Cerebellar nuclear complex (tissue), 1 donor: ENCODE measurements around the gene TRMT2A.
A peak's percentile ranks its signal among the peaks of the same experiment; 100 is the strongest.

Experiments used
- DNase-seq, 2 experiments: peaks; one replicate each; lab custom pipeline; 2025; lab: John Stamatoyannopoulos, UW

The TRMT2A gene

DNA sequence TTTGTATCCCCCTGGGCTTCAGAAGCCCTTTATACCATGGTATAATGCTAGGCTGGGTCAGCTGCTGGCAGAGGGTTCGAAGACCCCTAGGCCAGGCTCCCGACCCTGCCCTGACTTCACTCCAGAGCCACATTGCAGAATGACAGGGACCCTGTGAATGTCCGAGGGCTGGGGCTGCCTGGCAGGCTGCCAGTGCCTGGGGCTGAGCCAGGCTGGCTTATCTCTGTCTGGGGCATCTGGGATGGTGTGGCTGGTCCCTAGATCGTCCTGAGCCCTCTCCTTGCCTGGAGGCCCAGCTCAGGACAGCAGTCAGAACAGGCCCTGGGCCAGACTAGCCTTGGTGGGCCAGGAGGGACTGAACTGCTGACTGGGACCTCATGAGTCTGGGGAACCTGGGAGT, 18.2 kb upstream of the TRMT2A start:
- DNase-seq = no peak

DNA sequence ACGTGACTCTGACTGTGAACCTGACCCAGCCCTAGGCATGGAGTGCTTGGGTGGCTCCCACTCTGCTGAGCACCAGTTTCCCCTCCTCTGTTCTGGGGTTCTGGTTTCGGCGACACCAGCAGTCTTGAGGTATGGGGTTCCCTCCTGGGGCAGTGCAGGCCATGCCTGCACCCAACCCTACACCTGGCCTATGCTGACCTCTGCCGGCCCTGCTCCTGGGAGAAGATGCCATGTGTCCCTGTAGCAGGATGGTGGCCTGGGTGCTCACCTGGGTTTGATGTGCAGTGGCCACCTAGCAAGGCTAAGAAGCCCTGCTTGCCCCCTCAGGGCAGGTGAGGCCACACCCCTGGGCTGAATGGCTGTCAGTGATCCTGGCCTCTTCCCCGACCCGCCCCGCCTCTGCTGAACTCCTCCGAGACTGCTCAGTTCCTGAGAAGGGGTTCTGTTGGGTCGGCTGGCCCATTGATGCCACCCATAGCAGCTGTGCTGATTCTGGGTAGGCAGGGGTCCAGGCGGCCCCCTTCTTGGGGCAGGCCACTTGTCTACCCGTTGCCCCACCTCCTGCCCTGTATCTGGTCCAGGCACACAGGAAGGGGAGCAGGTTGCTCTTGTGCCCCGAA, 17.0 kb upstream of the TRMT2A start:
- no peak for DNase-seq

DNA sequence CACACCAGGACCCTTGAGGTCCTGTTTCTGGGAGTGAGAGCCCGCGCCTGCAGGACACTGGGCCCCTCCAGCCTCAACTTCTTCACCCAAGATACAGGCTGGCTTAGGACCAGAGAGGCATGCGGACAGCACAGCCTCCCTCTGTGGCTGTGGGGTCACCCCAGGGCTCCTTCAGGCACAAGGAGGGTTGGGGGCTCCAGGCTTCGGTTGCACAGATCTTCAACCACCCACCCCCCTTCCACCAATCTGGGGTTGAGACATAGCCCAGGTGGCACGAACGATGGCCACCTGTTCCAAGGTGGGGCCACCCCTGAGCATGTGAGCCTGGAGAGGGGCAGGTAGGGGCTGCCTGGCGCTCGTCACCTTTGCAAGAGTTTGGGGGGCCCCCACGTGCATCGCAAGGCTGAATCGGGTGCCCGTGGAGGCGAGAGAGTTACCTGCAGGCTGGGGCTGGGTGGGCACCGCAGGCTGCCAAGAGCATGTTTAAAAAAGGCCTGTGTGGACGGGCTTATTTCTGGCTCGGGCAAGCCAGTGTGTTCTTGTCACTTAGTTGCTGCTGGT, 15.7 kb upstream of the TRMT2A start:
- DNase-seq = no peak

DNA sequence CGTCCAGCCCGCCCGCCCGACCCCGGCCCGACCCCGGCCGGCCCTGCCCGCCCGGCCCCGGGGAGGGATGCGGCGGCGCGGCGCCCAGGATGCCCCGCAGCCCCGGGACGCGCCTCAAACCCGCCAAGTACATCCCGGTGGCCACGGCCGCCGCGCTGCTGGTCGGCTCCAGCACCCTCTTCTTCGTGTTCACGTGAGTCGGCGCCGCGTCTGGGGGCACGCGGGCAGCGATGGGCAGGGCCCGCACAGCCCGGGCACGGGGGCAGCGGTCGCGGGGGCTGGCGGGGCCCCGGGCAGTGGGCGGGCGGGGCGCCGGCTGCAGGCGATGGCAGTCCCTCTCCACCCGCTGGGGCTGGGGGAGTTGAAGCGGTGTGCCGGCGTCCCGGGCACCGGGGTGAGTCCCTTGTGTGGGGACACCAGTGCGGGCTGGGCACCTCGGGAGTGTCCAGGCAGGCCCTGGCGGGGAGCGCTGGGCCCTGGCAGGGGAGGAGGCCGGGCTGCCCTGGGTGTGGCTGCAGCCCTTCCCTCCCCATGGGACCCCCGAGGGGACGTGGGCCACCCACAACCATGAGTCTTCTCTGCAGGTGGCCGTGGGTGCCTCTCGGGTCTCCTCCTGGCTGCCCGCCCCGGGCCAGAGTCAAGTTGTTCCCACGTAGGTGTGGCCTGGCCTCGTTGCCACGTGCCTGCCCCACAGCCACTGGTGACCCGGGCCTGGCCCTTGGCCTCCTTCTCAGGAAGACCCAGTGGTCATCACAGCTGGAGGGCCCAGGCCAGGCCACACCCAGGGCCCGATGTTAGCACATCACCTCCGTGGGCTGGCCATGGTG, 15.0 kb upstream of the TRMT2A start:
- DNase-seq = no peak

DNA sequence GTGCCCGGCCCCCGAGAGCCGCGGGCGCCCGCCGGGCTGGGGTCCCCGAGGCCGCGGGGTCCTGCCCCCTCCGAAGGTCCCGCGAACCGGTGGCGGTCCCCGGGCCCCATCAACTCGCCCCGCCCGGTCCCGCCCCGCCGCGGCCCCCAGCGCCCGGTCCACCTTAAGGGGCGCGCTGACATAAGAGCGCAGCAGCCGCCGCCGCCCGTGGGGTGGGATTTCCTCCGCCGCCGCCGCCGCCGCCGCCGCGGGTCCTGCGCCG, 14.5 kb upstream of the TRMT2A start, which contains the start of gene ZDHHC8:
ZDHHC8 (plus strand) TSS at position 208 of the 262 bp plus-strand sequence. CDS start 144 bp downstream, outside the sequence.
- DNase-seq = no peak

DNA sequence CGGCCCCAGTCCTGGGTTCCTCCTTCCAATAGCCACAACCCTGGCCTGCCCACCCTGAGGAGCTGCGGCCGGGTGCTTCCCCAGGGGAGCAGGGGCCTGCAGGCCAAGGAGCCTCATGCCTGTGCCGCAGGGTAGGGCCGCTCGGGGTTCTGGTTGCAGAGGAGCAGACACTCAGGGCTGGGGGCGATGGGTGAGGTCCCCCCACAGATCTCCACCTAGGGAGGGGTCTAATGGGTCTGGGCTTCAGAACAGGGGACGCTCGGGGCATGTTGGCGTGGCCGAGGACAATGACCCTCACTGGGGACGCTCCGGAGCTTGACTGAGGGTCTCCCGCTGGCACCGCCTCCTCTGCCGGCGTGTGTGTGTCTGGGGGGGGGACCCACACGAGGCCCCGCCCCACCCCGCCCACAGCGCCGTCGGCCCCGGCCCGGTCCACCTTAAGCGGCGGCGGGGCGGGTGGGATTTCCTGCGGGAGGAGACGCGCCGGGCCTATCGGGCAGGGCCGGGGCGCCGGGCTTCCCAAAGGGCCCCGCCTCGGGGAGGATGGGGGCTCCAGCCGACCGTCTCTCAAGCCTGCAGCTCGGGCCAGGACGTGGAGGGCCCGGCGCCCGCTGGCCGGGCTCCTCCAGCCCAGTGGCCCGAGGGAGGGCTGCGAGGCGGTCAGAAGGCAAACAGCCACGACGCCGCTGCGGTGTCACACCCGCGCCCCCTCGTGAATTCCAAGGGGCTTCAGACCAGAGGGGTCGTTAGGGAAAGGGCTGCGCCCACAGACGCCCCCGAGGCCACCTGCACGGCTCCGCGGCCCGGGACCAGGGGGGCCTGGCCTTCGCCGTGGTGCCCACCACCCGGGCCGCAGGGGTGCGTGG, 13.9 kb upstream of the TRMT2A start:
- DNase-seq = peak in 1 of 2 experiments; percentile 48

DNA sequence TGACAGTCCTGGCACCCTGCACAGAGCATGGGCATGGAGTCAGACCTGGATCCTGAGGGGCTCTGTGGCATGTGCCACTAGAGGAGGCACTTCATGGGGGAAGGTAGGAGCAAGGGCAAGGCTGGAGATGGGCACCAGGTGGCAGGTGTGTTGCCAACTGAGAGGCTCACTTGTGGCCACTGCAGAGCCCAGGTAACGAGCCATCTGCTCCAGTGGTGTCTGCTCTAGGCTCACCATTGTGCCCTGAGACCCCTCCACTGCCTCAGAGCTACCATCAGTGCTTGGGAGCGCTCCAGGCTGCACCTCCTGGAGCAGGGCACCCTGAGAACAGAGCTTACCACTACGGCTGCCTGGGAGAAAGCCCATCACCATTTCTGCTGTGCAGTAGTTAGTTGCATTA, 13.3 kb upstream of the TRMT2A start:
- no peak for DNase-seq

DNA sequence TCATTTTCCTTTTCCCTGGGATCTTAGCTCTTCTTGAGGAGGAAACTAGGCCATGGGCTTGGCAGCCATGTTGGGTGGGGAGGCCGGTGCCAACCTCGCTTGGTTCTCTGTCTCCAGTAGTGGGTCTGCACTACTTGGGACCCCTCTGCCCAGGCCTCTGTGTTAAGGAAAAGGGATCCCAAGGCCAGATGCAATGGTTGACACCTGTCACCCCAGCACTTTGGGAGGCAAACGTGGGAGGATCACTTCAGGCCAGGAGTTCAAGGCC, 12.7 kb upstream of the TRMT2A start:
- DNase-seq = no peak

DNA sequence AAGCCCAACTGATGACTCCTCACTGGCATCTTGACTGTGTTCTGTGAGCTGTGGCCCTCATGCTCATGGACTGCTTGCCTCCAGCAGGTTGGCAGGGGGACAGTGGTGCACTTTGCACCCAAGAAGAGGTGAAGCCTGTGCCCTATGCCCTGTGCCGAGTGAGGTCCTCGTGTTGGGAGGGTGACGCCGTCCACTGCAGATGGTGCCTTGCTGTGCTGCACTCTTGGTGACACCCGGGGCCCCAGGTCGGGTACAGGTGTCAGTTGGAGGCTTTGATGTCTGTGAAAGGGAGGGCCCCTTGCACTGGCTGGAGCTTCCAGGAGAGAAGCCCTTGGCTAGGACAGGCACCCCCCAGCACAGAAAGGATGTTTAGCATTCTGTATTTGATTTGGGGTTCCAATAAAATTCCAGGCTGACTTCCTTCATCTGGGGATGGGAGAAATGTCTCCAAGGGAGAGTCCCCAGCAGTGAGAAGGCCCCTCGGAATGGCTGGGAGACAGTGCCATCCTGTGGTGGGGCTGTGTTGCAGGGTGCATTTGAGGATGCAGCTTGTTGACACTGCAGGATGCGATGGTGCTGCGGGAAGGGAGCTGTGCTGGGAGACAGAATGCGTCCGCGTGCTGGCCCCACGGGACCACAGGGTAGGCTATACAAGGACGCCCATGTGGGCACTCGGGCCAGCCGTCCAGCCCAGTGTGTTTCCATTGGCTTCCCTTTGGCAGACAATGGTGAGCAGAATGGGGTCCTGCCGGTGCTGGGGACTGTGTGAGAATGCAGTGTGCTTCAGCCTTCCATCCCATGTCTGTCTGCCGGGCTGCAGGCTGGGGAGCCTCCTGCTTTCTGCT, 12.1 kb upstream of the TRMT2A start:
- DNase-seq = no peak

DNA sequence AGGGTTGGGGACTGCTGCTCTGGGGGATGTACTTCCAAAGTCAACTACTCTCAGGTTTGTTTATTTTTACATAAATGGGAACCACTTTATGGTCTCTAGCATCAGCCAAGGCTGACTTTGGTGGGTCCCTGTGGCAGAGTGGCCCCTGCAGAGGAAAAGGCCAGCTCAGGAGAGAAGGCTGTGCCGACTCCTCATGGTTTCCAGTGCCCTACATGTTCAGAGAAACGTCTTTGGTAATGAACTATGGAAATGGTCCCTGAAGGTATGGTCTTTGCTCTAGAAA, 11.5 kb upstream of the TRMT2A start:
- no peak for DNase-seq

DNA sequence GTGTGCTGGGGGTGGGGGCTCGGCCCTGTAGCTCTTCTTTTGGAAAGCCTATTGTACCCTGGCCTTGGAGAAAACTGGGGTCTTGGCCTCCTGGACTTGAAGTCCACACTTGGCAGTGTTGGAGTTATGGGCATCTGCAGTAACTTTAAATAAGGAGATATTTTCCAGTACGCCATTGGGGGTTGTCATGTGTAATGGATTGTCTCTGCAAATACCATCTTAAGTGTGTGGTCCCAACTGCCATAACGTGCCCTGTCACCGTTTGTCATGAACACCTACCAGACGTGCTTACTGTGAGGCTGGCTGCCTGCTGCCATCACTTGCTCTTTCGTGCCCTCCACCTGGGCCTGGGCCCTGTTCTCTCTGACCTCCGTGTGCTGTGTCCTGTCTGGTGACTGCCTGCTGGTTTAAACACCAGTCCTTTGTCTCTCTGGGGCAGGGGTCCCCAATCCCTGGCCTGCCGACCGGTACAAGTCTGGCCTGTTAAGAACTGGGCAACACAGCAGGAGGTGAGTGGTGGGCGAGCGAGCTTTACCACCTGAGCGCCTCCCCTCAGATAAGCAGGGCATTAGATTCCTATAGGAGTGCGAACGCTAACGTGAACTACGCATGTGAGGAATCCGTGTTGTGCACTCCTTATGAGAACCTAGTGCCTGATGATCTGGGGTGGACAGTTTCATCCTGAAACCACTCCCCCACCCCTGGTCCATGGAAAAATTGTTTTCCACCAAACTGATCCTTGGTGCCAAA, 11.0 kb upstream of the TRMT2A start:
- DNase-seq = no peak

DNA sequence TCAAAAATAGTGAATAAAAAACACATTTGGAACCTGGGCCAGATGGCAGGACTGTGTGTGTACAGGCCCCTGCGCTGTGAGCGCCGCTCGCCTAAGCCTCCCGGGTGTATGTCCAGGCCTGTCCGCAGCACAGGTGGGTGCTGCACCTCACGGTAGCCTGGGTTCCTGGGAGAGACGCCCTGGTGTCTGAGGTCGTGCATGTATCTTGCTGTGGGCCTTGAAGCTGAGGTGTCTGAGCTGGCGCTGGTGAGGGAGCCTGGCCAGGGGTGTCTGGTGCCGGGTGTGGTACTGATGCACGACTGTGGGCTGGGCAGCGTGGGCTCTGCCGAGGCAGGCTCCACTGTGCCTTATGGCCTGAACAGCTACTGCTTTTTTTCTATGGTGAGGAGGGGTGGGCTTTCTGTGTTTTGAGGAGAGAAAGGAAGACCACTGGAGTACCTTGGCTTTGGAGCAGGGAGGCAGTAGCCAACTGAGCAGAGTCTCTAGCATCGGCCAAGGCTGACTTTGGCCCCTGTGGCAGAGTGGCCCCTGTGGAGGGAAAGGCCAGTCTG, 10.4 kb upstream of the TRMT2A start:
- DNase-seq = no peak

DNA sequence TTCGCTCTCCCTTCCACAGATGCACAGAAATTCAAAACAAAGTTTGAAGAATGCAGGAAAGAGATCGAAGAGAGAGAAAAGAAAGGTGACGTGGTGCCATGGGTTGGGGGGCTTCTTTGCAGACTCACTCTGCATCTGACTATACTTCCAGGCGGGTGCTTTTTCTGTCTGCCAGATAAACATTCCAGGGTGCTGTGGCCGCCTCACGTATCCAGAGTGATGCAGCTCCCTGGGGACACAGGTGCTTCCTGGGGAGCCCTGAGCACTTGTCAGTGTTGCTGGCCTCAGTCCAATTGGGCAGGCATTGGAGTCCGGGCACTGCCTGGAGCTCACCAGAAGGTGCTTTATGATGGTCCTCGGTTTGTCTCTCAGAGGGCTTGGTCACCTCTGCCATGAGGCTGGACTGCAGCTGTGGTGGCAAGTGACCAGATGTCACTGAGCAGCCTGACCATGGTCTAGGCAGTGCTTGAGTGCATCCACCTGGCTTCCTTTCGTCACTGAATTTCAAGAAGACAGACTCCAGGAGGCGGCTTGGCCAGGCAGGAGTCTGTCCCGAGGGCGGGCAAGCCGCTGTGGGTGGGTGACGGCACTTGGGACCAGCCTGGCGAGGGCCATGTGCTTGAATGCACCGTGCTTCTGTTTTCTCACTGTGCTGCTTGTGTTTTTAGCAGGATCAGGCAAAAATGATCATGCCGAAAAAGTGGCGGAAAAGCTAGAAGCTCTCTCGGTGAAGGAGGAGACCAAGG, 9.4 kb upstream of the TRMT2A start:
- no peak for DNase-seq

DNA sequence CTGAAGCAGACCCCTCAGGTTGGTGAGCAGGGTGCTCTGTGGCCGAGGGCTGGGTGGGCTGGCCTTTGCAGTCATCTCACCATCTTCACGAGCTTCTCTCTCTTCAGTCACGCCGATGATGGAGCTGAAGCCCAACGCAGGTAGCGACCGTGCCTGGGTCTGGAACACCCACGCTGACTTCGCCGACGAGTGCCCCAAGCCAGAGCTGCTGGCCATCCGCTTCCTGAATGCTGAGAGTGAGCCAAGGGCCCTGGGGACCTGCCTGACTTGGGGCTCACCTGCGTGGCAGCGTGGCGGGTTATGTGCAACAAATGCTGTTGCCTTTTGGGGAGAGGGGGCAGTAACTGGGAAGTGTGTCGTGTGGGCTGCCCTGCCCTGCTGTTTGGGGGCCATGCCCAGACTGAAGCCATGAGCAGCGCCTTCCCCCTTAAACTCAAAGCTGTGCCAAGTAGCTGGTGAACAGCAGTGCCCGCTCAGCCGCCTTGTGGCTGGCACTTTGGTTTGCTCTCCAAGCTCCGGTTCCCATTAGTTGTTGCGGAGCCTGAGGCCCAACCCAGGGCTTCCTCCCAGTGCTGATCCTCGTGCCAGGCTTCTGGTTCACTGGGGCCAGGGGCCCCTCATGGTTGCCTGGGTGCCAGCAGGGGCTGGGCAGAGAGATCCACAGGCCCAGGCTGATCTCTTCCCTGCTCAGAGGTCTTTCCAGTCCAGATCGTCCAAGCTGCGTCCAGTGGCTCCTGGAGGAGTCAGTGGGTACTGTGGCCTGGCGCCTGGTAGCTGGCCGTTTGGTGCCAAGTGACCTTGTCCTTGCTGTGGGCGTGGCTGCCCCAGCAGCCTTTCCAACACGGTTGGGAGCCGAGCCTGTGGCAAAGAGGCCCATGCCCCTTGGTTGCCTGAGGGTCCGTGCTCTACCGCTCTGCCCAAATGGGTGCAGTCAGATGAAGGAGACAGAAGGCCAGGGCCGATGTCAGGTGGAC, 8.5 kb upstream of the TRMT2A start:
- DNase-seq = no peak

DNA sequence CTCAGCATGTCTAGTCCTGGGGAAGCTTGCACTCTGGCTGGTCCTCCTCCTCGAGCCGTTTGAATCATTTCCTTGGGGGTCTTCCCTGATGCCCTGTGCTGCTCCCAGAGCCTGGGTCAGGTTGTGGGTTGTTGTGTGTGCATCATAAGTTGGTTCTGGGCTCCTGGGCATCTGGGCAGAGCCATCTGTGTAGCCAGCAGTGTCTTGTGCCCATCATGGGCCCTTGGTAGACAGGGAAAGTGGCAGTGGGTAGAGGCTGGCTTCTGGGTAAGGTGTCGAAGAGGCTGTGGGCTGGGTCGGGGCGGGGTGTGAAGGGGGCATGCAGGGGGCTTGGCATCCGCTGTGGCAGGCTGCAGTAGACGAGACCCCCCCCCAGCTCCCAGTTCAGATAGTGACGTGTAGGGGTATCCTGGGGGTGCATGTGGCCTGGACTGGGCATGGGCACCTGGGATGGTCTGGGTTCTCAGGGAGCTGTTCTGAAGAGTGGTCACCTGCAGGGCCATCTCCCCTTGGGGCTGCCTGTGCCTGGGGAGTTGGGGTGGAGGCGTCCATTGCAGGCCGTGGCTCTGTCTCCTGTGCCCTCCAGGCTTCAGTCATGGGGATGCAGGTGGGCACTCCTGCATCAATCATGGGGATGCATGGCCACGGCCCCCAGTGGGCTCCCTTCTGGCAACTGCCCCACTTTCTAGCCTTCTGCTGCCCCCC, 7.2 kb upstream of the TRMT2A start:
- DNase-seq = no peak

DNA sequence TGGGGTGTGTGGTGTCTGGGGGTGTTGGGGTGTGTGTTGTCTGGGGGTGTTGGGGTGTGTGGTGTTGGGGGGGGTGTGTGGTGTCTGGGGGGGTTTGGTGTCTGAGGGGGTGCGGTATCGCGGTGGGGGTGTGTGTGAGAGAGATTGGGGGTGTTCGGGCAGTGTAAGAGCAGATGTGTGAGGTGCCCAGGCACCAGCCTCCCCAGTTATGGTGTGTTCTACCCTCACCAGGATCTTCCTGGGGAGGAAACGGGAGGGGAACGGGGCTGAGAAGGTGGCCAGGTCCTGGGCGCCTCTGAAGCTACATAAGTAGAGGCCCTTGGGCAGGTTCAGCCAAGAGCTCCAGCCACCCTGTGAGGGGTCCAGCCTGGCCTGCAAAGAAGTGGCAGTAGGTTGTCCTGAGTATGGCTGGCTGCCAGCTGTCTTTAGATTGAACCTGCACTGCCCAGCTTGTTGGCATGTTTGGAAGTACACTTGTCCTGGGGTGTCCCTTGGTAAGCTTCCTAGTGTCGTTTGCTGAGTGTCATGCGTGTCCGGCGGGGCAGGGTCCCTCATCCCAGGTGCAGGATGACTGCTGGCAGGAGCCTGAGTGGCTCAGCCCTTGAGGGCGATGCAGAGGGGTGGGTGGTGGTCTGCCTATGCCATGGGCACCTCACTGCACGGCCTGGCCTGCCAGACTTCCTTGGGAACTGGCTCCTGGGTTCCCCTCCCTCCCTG, 6.5 kb upstream of the TRMT2A start:
- no peak for DNase-seq

DNA sequence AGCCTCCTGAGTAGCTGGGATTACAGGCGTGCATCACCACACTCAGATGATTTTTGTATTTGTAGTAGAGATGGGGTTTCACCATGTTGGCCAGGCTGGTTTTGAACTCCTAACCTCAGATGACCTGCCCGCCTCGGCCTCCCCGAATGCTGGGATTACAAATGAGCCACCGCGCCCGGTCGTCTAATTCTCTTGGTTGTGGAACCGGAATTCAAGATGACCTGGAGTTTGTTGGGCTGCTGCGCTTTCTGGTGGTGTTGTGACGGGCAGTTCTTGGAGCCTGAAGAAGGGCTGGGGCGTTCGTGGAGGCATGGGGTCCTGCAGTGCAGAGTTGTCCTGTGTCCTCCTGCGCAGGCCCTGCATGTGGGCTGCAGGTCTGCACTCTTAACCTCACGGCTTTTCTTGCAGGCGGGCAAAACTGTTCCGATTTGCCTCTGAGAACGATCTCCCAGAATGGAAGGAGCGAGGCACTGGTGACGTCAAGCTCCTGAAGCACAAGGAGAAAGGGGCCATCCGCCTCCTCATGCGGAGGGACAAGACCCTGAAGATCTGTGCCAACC, 4.9 kb upstream of the TRMT2A start:
- no peak for DNase-seq
